ENCODE results near the gene GRIA3. TPM values are rescaled to one million over a fixed set of nuclear protein-coding genes. Genes with fewer than 3 reads are reported as not detected.

Gene GRIA3
- total RNA-seq, 1 experiment from 2014 or later, result not detected

DNA sequence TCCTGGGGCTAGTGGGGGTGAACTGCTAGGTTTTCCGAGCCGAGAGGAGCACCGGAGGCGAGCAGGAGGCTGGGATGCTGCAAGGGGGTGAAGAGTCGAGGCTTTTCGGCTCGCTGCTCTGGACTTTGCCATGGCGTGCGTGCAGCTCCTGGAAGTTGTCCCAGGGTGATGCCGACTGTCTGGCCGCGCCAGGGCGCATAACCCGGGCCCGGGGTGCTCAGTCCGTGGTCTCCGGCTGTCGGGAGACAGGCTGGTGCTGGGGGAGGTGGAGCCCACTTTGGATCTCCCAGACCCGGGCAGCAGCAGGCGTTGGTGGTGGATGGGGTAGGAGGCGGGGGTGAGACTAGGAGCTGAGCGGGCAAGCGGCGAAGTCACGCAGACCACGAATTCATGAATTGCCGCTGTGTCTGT, 793 bp downstream of the GRIA3 start:
- H2AFZ ChIP-seq, result no peak overlapping the region
- no peaks in the 10 kb centered on the region for H4K20me1 ChIP-seq (ENCODE audit: insufficient read depth)
- no peak overlapping the region for H3K4me3 ChIP-seq
- BruUV-seq (replicated peaks), result no TSS peak
- H3K4me2 ChIP-seq, result no peak overlapping the region
- H3K9me3 ChIP-seq (ENCODE audit: insufficient read depth, low read depth), result no peaks in the 10 kb centered on the region
- H3K27ac ChIP-seq, result no peak overlapping the region
- no peaks in the 10 kb centered on the region for H3K4me1 ChIP-seq (replicated peaks; ENCODE audit: insufficient read depth)
- intact Hi-C loops (cut with micrococcal nuclease; ENCODE audit: unreplicated experiment), result no loop called here
- no peaks in the 10 kb centered on the region for H3K36me3 ChIP-seq (ENCODE audit: low read depth)
- CTCF ChIA-PET, result no interaction called here
- DNase-seq, result no peak
- H3K27me3 ChIP-seq (ENCODE audit: insufficient read depth, low read depth), result no peaks in the 10 kb centered on the region
- TF ChIP-seq, protein P1, sequence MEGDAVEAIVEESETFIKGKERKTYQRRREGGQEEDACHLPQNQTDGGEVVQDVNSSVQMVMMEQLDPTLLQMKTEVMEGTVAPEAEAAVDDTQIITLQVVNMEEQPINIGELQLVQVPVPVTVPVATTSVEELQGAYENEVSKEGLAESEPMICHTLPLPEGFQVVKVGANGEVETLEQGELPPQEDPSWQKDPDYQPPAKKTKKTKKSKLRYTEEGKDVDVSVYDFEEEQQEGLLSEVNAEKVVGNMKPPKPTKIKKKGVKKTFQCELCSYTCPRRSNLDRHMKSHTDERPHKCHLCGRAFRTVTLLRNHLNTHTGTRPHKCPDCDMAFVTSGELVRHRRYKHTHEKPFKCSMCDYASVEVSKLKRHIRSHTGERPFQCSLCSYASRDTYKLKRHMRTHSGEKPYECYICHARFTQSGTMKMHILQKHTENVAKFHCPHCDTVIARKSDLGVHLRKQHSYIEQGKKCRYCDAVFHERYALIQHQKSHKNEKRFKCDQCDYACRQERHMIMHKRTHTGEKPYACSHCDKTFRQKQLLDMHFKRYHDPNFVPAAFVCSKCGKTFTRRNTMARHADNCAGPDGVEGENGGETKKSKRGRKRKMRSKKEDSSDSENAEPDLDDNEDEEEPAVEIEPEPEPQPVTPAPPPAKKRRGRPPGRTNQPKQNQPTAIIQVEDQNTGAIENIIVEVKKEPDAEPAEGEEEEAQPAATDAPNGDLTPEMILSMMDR (conservative IDR thresholded peaks at IDR 0.05), result no peak
- no peak for TF ChIP-seq EZH2 (IDR thresholded peaks at IDR 0.05; ENCODE audit: low read depth)
- POLR2A ChIA-PET (ENCODE audit: unreplicated experiment), result no interaction called here
- H3K79me2 ChIP-seq (ENCODE audit: low read depth), result no peaks in the 10 kb centered on the region
- no peaks in the 10 kb centered on the region for H3K9me2 ChIP-seq (ENCODE audit: insufficient read depth)
- no peaks in the 10 kb centered on the region for H3F3A ChIP-seq (ENCODE audit: insufficient read depth, low read depth)

DNA sequence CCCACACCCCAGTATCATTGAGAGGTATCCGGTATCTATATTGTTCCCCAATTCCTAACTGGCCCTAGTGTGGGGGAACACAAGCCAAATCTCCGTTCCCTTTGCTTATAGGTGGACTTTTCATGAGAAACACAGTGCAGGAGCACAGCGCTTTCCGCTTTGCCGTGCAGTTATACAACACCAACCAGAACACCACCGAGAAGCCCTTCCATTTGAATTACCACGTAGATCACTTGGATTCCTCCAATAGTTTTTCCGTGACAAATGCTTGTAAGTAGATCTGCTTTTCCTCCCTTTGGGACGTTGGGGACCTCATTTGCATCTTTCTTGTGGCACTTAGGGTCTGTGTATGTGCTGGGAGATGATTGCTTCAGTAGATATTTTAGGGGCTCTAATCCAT, 1.6 kb downstream of the GRIA3 start:
- Histone ChIP-seq H4K20me1 (ENCODE audit: insufficient read depth) (no peaks in the 10 kb centered on the region), H3K27me3 (ENCODE audit: insufficient read depth, low read depth) (no peaks in the 10 kb centered on the region), H3K79me2 (ENCODE audit: low read depth) (no peaks in the 10 kb centered on the region), H3K27ac (no peak overlapping the region), H3K4me2 (no peak overlapping the region), H3K4me1 (replicated peaks; ENCODE audit: insufficient read depth) (no peaks in the 10 kb centered on the region), H2AFZ (no peak overlapping the region), H3F3A (ENCODE audit: insufficient read depth, low read depth) (no peaks in the 10 kb centered on the region), H3K9me2 (ENCODE audit: insufficient read depth) (no peaks in the 10 kb centered on the region), H3K9me3 (ENCODE audit: insufficient read depth, low read depth) (no peaks in the 10 kb centered on the region), H3K36me3 (ENCODE audit: low read depth) (no peaks in the 10 kb centered on the region), H3K4me3 (no peak overlapping the region)
- intact Hi-C loops (cut with micrococcal nuclease; ENCODE audit: unreplicated experiment), result no loop called here
- POLR2A ChIA-PET (ENCODE audit: unreplicated experiment), result no interaction called here
- BruUV-seq (replicated peaks), result no TSS peak
- CTCF ChIA-PET, result no interaction called here
- TF ChIP-seq EZH2 (IDR thresholded peaks at IDR 0.05; ENCODE audit: low read depth), result no peak
- TF ChIP-seq, protein P1 (conservative IDR thresholded peaks at IDR 0.05), result no peak
- no peak for DNase-seq

DNA sequence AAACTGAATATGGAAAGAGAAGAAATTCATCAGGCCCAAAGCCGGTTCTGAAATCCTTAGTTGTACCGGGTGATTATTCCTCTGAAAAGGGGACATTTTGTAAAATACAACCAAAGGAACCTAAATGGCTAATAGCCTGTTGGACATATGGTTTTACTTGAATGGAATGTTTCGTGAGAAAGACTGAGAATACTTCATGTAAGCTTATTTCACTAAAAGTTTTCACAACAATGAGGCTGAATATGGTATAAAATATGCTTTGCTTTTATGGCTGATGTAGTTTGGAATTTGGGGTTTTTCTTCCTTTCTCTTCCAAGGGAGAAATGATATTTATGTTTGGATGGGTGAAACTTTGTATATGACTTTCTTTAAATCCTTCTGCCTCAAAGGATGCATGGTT, 2.7 kb downstream of the GRIA3 start:
- Histone ChIP-seq H3K9me2 (ENCODE audit: insufficient read depth) (no peaks in the 10 kb centered on the region), H2AFZ (no peak overlapping the region), H3K36me3 (ENCODE audit: low read depth) (no peaks in the 10 kb centered on the region), H3F3A (ENCODE audit: insufficient read depth, low read depth) (no peaks in the 10 kb centered on the region), H4K20me1 (ENCODE audit: insufficient read depth) (no peaks in the 10 kb centered on the region), H3K4me1 (replicated peaks; ENCODE audit: insufficient read depth) (no peaks in the 10 kb centered on the region), H3K27ac (no peak overlapping the region), H3K79me2 (ENCODE audit: low read depth) (no peaks in the 10 kb centered on the region), H3K4me3 (no peak overlapping the region), H3K9me3 (ENCODE audit: insufficient read depth, low read depth) (no peaks in the 10 kb centered on the region), H3K4me2 (no peak overlapping the region), H3K27me3 (ENCODE audit: insufficient read depth, low read depth) (no peaks in the 10 kb centered on the region)
- BruUV-seq (replicated peaks), result no TSS peak
- ChIA-PET CTCF (no interaction called here), POLR2A (ENCODE audit: unreplicated experiment) (no interaction called here)
- no peak for TF ChIP-seq EZH2 (IDR thresholded peaks at IDR 0.05; ENCODE audit: low read depth)
- no peak for DNase-seq
- intact Hi-C loops (cut with micrococcal nuclease; ENCODE audit: unreplicated experiment), result no loop called here

DNA sequence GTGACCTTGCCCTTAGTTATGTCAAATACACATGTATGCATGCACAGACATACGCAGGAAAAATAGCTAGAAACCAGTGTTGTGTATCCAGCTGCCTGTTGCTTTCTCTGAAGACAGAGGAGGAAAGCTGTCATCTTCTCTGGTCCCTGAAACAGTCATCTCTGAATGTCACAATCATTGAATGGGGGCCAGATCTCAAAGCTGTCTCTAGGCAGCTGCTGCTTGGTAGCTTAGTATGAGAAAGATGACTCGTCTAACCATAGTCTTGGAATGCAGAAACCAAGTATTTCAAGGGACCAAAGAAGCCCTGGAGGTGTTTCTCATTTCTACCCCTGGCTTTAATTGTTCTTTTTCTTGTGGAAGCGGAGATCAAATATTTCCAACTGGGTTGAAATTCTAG, 4.0 kb downstream of the GRIA3 start:
- no peak for TF ChIP-seq EZH2 (IDR thresholded peaks at IDR 0.05; ENCODE audit: low read depth)
- TF ChIP-seq, protein P1 (conservative IDR thresholded peaks at IDR 0.05), result no peak
- Histone ChIP-seq H2AFZ (no peak overlapping the region), H3K4me1 (replicated peaks; ENCODE audit: insufficient read depth) (no peaks in the 10 kb centered on the region), H3F3A (ENCODE audit: insufficient read depth, low read depth) (no peaks in the 10 kb centered on the region), H3K4me2 (no peak overlapping the region), H3K36me3 (ENCODE audit: low read depth) (no peaks in the 10 kb centered on the region), H3K4me3 (no peak overlapping the region), H3K27me3 (ENCODE audit: insufficient read depth, low read depth) (no peaks in the 10 kb centered on the region), H4K20me1 (ENCODE audit: insufficient read depth) (no peaks in the 10 kb centered on the region), H3K79me2 (ENCODE audit: low read depth) (no peaks in the 10 kb centered on the region), H3K9me2 (ENCODE audit: insufficient read depth) (no peaks in the 10 kb centered on the region), H3K27ac (no peak overlapping the region), H3K9me3 (ENCODE audit: insufficient read depth, low read depth) (no peaks in the 10 kb centered on the region)
- BruUV-seq (replicated peaks), result no TSS peak
- ChIA-PET POLR2A (ENCODE audit: unreplicated experiment) (no interaction called here), CTCF (no interaction called here)
- DNase-seq, result no peak
- intact Hi-C loops (cut with micrococcal nuclease; ENCODE audit: unreplicated experiment), result no loop called here

Data from PC-9 (cell line).